IPS-18c (cell line): Measurements from ENCODE around the gene TRPV3.

Experiments used
- H3K4me3 ChIP-seq: 2 replicates; pipeline ENCODE4 v1.7.0; 2013; ENCODE audit warnings: low read depth, mild to moderate bottlenecking, low read length, moderate library complexity; ENCODE audit not compliant: insufficient read depth
- H3K9me3 ChIP-seq: one replicate; pipeline ENCODE4 v1.6.1; 2013; ENCODE audit warnings: mild to moderate bottlenecking, low read length, moderate library complexity; ENCODE audit not compliant: control insufficient read depth, insufficient read depth

TRPV3 gene

GRCh38 chr17:3555189-3555796 lies 2.3 kb downstream of the TRPV3 start:
- H3K9me3 ChIP-seq, result no peaks in the 10 kb centered on the region
- H3K4me3 ChIP-seq, result no peak overlapping the region

GRCh38 chr17:3554440-3554839 lies 3.2 kb downstream of the TRPV3 start:
- no peaks in the 10 kb centered on the region for H3K9me3 ChIP-seq
- no peak overlapping the region for H3K4me3 ChIP-seq

DNA sequence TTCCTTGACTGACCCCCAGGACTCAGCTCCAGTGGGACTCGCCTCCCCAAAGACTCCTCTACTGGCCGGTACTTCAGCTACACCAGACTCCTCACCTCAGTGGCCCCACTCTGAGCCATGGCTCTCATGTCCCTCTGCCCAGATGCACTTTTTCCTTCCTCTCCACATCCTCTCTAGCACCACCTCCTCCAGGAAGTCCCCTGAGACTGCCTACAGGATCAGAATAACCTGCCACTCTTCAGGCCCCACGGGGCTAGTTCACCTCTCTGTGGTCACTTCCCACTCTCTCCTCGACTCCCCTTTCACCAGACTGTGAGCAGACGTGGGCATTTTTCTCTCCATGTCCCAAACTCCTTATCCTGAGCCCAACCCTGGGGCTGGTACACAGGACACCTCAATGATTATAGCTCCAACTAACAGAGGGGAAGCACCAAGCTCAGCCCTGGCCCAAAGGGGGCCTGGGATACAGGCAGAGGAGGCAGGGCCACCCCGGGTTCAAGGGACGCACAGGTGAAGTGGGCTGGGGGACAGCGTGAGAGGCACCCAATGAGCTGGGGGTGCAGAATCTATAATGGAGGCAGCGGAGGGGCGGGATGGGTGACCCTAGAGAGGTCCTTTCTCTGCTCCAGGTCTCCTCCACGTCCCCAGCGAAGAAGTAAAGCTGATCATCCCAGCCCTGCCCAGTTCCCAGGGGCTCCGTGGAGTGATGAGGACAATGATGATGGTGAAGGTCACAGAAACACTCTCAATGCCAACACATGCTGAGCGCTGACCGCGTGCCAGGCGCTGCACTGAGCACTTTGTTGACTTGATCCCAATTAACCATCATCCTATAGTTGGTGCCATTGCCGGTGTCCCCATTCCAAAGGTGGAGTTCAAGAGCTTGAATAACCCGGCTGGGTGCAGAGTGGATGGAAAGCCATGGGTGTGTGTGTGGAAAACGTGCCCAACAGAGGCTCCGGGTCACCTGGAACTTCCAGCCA lies 3.9 kb downstream of the TRPV3 start:
- no peaks in the 10 kb centered on the region for H3K9me3 ChIP-seq
- no peak overlapping the region for H3K4me3 ChIP-seq

DNA sequence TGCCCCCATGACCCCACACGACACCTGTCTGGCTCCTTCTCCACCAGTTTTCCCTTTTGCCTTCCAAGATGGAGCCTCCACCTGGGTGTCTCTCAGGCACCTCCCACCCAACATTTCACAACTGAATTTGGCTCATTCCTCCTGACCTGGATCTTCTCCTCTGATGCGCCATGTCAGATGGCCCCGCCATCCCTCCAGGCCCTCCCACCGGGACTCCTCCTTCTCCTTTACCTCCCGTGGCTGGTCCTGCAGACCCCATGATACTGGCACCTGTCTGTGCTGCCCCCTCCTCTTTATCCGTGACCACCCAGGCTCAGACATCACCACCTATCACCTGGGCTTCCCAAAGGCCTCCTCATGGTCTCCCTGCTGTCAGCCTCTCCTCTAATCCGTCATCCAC lies 4.7 kb downstream of the TRPV3 start:
- no peaks in the 10 kb centered on the region for H3K9me3 ChIP-seq
- H3K4me3 ChIP-seq, result no peak overlapping the region

GRCh38 chr17:3551189-3551588 lies 6.4 kb downstream of the TRPV3 start:
- H3K4me3 ChIP-seq, result no peak overlapping the region
- no peaks in the 10 kb centered on the region for H3K9me3 ChIP-seq

DNA sequence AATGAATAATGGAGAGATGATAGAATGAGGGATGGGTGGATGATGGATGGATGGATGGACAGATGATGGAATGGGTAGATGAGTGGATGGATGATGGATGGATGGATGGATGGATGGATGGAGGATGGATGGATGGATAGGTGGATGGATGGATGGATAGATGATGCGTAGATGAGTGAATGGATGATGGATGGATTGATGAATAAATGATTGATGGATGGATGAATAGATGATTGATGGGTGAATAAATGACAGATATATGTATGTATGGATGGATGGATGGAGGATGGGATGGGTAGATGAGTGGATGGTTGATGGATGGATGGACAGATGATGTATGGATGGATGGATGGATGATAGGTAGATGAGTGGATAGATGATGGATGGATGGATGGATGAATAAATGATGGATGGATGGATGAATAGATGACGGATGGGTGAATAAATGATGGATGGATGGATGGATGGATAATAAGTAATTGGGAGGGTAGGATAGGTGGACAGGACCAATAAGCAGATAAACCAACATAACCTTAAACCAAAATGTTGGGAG lies 7.9 kb downstream of the TRPV3 start:
- Histone ChIP-seq H3K9me3 (no peaks in the 10 kb centered on the region), H3K4me3 (no peak overlapping the region)

DNA sequence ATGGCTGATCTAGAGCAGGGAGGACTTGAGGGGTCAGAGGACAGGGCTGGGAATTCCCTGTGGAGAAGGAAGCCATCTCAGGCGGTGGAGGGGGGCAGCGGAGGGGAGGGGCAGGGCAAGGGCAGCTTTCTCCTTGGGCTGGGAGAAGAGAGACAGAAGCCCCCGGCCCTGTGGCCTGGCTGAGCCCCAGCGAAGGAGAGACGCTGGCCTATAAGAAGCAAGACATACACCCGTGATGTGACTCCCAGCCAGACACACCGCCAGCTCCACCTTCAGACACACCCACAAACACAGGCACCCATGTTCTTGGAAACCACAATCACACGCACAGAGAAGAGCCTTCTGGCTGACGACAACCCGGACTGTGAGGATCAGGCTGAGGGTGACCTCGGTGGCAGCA lies 10.0 kb downstream of the TRPV3 start:
- Histone ChIP-seq H3K4me3 (no peak overlapping the region), H3K9me3 (no peaks in the 10 kb centered on the region)

- Histone ChIP-seq H3K9me3 (no peaks in the 10 kb centered on the region), H3K4me3 (no peak overlapping the region)
Observed at GRCh38 chr17:3546997-3547396, 10.6 kb downstream of the TRPV3 start.

GRCh38 chr17:3546521-3546920 lies 11.1 kb downstream of the TRPV3 start:
- H3K4me3 ChIP-seq, result no peak overlapping the region
- H3K9me3 ChIP-seq, result no peaks in the 10 kb centered on the region

- Histone ChIP-seq H3K4me3 (no peak overlapping the region), H3K9me3 (no peaks in the 10 kb centered on the region)
Observed at GRCh38 chr17:3545151-3545550, 12.5 kb downstream of the TRPV3 start.

- Histone ChIP-seq H3K9me3 (no peaks in the 10 kb centered on the region), H3K4me3 (no peak overlapping the region)
Observed at GRCh38 chr17:3544365-3544764, 13.2 kb downstream of the TRPV3 start.

DNA sequence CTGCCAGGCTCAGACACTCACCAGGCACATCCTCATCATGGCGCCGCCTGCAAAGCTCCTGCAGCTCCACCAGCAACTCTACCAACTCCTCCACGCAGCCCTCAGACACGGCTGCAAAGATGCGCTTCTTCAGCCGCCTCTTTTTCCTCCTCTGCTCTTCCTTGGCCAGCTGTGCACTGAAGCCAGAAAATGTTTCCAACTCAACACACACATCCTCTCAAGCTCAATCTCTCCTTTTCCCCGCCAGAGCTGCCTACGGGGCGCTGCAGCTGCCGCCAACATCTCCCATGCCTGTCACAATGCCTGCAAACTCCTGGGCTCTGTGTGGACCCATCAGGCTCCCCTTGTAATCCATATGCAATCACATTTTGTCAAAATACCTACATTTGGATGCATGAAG lies 14.2 kb downstream of the TRPV3 start:
- H3K9me3 ChIP-seq, result no peaks in the 10 kb centered on the region
- H3K4me3 ChIP-seq, result no peak overlapping the region

DNA sequence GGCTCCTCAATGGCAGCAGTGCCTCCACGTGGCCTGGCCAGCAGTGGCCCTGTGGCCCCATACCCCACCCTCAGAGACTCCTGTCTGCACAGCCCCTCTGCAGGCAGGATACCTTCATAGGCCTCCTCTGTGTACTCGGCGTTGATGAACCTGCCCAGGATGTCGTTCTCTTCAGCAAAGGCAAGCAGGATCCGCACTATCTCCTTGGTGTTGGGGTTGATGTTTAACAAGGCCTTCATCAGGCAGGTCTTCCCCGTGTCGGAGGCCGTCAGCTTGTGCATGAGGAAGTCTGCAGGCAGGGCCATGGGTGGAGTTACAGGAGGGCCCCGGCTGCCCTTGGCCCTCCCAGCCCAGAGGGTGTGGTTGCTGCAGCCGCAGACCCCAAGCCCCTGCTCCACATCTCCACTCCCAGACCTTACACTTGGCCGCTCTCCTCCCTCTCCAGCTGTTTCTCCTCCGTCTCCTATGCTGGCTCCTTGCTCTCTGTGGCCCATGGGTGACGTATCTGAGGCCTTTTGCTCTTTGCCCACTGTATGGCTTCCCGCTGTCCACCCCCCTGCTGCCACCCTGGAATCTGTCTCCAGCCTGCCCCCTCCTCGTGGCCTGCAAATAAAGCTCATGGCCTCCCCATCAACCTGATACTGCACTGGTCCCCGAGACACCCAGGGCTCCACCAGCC lies 15.1 kb downstream of the TRPV3 start:
- Histone ChIP-seq H3K9me3 (no peaks in the 10 kb centered on the region), H3K4me3 (no peak overlapping the region)

DNA sequence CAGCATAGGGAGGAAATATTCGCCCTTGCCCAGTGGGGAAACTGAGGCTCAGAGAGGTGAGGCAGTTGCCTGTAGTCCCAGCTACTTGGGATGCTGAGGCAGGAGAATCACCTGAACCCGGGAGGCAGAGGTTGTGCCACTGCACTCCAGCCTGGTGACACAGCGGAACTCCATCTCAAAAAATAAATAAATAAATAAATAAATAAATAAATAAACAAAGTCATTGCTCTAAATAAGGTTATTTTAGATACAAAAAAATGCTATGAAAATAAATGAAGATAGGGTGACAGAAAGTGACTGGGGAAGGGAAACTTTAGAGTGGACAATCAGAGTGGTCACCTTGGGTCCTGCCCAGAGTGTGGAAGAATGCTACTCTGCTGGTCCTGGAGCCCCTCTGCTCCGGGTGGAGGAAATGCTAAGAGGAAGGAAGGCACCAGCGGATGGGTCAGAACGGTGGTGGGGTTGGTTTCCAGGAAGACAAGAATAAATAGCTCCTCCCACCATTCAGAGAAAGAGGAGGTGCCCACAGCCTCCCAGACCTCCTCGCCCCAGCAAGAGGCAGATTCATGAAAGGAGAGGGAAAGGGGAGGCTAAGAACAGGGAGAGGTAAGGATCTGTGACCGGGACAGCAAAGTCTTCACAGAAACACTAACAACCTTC lies 17.6 kb downstream of the TRPV3 start:
- Histone ChIP-seq H3K9me3 (no peaks in the 10 kb centered on the region), H3K4me3 (no peak overlapping the region)

DNA sequence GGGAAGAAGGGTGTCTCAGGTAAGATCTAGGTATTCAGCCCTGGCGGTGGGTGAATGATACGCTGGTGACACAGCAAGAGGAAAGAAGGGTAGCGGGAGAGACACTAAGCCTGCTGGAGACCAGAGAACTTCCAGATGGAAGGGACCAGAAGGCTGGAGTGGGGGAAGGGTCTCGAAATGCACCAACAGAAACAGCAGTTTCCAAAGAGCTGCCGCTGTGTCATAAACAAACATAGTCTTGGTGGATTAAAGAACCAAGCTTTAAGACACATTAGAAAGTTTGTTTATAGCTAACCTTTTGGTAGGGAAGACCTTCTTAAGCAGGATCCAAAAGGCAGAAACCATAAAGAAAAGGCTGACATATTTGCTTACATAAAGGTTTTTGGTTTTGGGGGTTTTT lies 20.9 kb downstream of the TRPV3 start:
- no peak overlapping the region for H3K4me3 ChIP-seq
- H3K9me3 ChIP-seq, result no peaks in the 10 kb centered on the region

GRCh38 chr17:3535253-3535995 lies 22.2 kb downstream of the TRPV3 start:
- H3K4me3 ChIP-seq, result peak overlapping the region; percentile 51
- H3K9me3 ChIP-seq, result no peaks in the 10 kb centered on the region

DNA sequence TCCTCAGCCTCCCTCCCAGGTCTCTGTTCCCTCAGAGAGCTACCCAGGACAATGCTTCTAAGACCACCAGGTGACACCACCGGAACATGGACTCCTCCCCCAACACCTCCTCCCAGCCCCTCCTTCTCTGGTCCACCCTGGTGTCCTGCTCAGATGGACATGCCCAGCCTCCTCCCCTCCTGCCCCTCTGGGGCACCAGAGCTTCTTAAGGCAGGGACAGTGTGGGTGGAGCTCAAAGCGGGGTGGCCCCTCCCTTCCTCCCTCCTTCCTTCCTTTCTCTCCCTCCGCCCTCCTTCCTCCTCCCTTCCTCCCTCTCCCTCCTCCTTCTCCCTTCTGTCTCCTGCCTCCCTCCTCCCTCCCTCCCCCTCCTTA lies 22.7 kb downstream of the TRPV3 start:
- Histone ChIP-seq H3K9me3 (no peaks in the 10 kb centered on the region), H3K4me3 (no peak overlapping the region)
